Brain microvascular endothelial cell (primary cell): ENCODE results near the gene ITPK1.

Source experiments
- DNase-seq: peaks from one replicate; pipeline ENCODE4 v3.0.0-alpha.2; 2020
- H3K27ac ChIP-seq: fragments of 250-450 bp; sonication (Bioruptor Pico); 2 replicates; pipeline ENCODE4 v1.5.1; 2020; ENCODE audit warnings: mild to moderate bottlenecking, moderate library complexity
- H3K27me3 ChIP-seq: fragments of 250-450 bp; sonication (Bioruptor Pico); replicated peaks from 2 replicates; pipeline ENCODE4 v1.5.1; 2020; ENCODE audit warnings: mild to moderate bottlenecking
- H3K36me3 ChIP-seq: fragments of 250-450 bp; sonication (Bioruptor Pico); replicated peaks from 2 replicates; pipeline ENCODE4 v1.5.1; 2020; ENCODE audit warnings: mild to moderate bottlenecking
- H3K4me3 ChIP-seq: 2 replicates; pipeline ENCODE4 v1.5.1; 2011; ENCODE audit warnings: low read depth, mild to moderate bottlenecking, control low read depth, low read length, moderate library complexity
- CTCF ChIP-seq: IDR thresholded peaks from 2 replicates; pipeline ENCODE4 v1.5.1; 2011; ENCODE audit warnings: low read depth, mild to moderate bottlenecking, moderate library complexity, low read length, control low read depth, inconsistent platforms; ENCODE audit errors: missing control alignments
- in situ Hi-C: cut with HindIII; loops from 2 replicates; pipeline ENCODE4 v1.10.0; 2017; ENCODE audit warnings: low sequenced_read_pairs, low pct_ligation_motif_present

The ITPK1 gene

GRCh38 chr14:92961567-92961855 lies 154.2 kb downstream of the ITPK1 start:
- H3K27me3 ChIP-seq: no peaks in the 10 kb centered on the region
- DNase-seq: no peak
- no peak overlapping the region for H3K4me3 ChIP-seq
- in situ Hi-C loops: no loop called here
- TF ChIP-seq CTCF: no peak
- no peaks in the 10 kb centered on the region for H3K36me3 ChIP-seq
- no peak overlapping the region for H3K27ac ChIP-seq

- H3K27me3 ChIP-seq: no peaks in the 10 kb centered on the region
- H3K36me3 ChIP-seq: no peaks in the 10 kb centered on the region
- in situ Hi-C loops: no loop called here
- no peak overlapping the region for H3K27ac ChIP-seq
- no peak overlapping the region for H3K4me3 ChIP-seq
- peak; percentile 43 for DNase-seq
- TF ChIP-seq CTCF: no peak
Measured at GRCh38 chr14:92960706-92961566, 154.8 kb downstream of the ITPK1 start.

- H3K4me3 ChIP-seq: no peak overlapping the region
- no peak for TF ChIP-seq CTCF
- no peak for DNase-seq
- no peaks in the 10 kb centered on the region for H3K36me3 ChIP-seq
- no peaks in the 10 kb centered on the region for H3K27me3 ChIP-seq
- H3K27ac ChIP-seq: no peak overlapping the region
- in situ Hi-C loops: no loop called here
Measured at GRCh38 chr14:92959761-92960680, 155.7 kb downstream of the ITPK1 start.

GRCh38 chr14:92959189-92959531 lies 156.6 kb downstream of the ITPK1 start:
- no peak overlapping the region for H3K27ac ChIP-seq
- no peaks in the 10 kb centered on the region for H3K27me3 ChIP-seq
- no peak for TF ChIP-seq CTCF
- in situ Hi-C loops: no loop called here
- no peaks in the 10 kb centered on the region for H3K36me3 ChIP-seq
- no peak for DNase-seq
- H3K4me3 ChIP-seq: no peak overlapping the region

GRCh38 chr14:92958373-92959188 lies 157.1 kb downstream of the ITPK1 start:
- H3K36me3 ChIP-seq: no peaks in the 10 kb centered on the region
- TF ChIP-seq CTCF: no peak
- in situ Hi-C loops: no loop called here
- DNase-seq: no peak
- H3K4me3 ChIP-seq: no peak overlapping the region
- H3K27me3 ChIP-seq: no peaks in the 10 kb centered on the region
- H3K27ac ChIP-seq: no peak overlapping the region
